ENCODE data around the gene RRM2.

RRM2 gene

GRCh38 chr2:10122500-10123280, at the start of gene RRM2:
Gene RRM2 (plus strand): TSS chr2:10122739. CDS start chr2:10122799, 60 bp downstream.
- TF ChIP-seq, protein P1, sequence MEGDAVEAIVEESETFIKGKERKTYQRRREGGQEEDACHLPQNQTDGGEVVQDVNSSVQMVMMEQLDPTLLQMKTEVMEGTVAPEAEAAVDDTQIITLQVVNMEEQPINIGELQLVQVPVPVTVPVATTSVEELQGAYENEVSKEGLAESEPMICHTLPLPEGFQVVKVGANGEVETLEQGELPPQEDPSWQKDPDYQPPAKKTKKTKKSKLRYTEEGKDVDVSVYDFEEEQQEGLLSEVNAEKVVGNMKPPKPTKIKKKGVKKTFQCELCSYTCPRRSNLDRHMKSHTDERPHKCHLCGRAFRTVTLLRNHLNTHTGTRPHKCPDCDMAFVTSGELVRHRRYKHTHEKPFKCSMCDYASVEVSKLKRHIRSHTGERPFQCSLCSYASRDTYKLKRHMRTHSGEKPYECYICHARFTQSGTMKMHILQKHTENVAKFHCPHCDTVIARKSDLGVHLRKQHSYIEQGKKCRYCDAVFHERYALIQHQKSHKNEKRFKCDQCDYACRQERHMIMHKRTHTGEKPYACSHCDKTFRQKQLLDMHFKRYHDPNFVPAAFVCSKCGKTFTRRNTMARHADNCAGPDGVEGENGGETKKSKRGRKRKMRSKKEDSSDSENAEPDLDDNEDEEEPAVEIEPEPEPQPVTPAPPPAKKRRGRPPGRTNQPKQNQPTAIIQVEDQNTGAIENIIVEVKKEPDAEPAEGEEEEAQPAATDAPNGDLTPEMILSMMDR (conservative IDR thresholded peaks at IDR 0.05; ENCODE audit: low read depth, low read length): no peak
- DNase-seq (ENCODE audit: low read depth): peak; percentile 63
- peak within 1 kb of the TSS; percentile 74 for H3K4me3 ChIP-seq (ENCODE audit: low read length)

DNA sequence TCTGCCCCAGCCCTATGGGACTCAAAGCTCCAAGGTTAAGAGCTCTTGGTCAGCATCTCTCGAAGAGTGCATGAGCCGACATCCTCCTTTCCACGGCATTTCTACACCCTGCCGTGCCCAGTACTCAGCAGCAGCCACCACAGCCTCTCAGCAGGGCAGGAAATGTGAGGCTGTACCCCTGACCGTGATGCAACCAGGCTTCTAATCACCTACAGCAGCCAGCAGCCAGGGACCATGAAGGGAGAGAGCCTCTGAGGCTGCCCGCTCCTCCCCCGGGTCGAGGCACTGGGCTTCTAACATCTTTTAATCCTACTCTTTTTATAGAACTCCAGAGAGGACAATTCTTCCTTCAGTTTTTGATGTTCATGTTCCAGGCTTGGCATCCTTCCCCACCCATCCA, 48.8 kb upstream of the RRM2 start:
- TF ChIP-seq, protein P1 (conservative IDR thresholded peaks at IDR 0.05; ENCODE audit: low read depth, low read length): no peak
- no peak overlapping the region for H3K4me3 ChIP-seq (ENCODE audit: low read length)
- no peak for DNase-seq (ENCODE audit: low read depth)

DNA sequence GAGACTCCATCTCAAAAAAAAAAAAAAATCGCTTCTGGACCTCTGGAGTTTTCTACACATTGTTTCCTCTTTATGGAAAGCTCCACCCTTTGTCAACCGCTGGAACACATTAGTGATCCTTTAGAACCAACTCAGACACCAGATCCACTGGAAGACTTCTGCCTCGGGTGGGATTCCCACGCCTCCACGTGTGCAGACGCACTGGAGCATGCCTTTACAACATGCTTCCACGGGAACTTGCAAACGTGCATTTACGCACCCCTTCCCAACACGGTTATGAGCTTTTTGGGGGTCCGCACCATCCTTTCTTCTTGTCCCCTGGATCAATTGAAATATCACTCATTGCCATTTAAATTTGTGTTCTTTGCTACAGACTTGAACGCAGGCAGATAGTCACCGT, 47.4 kb upstream of the RRM2 start:
- DNase-seq (ENCODE audit: low read depth): no peak
- H3K4me3 ChIP-seq (ENCODE audit: low read length): no peak overlapping the region
- TF ChIP-seq, protein P1 (conservative IDR thresholded peaks at IDR 0.05; ENCODE audit: low read depth, low read length): no peak

- no peak overlapping the region for H3K4me3 ChIP-seq (ENCODE audit: low read length)
- DNase-seq (ENCODE audit: low read depth): no peak
- TF ChIP-seq, protein P1 (conservative IDR thresholded peaks at IDR 0.05; ENCODE audit: low read depth, low read length): no peak
Measured at GRCh38 chr2:10075571-10076209, 46.8 kb upstream of the RRM2 start.

- no peak for DNase-seq (ENCODE audit: low read depth)
- no peak overlapping the region for H3K4me3 ChIP-seq (ENCODE audit: low read length)
- TF ChIP-seq, protein P1 (conservative IDR thresholded peaks at IDR 0.05; ENCODE audit: low read depth, low read length): no peak
Measured at GRCh38 chr2:10076511-10076910, 46.0 kb upstream of the RRM2 start.

- TF ChIP-seq, protein P1 (conservative IDR thresholded peaks at IDR 0.05; ENCODE audit: low read depth, low read length): no peak
- no peak overlapping the region for H3K4me3 ChIP-seq (ENCODE audit: low read length)
- DNase-seq (ENCODE audit: low read depth): no peak
Measured at GRCh38 chr2:10076988-10077527, 45.5 kb upstream of the RRM2 start.
